HL-60/S4 treated with phorbol 12-myristate 13-acetate at 8.2 ng/mL for 4 days and 3 days (cell line): ENCODE measurements around the gene DYNC2H1.
"Not testable (repeated sequence)": the region's sequence is repeated elsewhere in the genome, so short reads cannot be mapped to it uniquely, and the experiment has no call there.

Source experiments
- in situ Hi-C: fragments of 300-500 bp; cut with MboI; formaldehyde crosslinking; loops from 2 replicates; pipeline ENCODE4 v1.15.0; 2022; ENCODE audit warnings: low sequenced_read_pairs

DYNC2H1 gene

GRCh38 chr11:103112364-103112763, 3.1 kb downstream of the DYNC2H1 start:
- in situ Hi-C loops: no loop called here

- in situ Hi-C loops: no loop called here
These were observed 5.6 kb downstream of the DYNC2H1 start for GRCh38 chr11:103114836-103115235.

DNA sequence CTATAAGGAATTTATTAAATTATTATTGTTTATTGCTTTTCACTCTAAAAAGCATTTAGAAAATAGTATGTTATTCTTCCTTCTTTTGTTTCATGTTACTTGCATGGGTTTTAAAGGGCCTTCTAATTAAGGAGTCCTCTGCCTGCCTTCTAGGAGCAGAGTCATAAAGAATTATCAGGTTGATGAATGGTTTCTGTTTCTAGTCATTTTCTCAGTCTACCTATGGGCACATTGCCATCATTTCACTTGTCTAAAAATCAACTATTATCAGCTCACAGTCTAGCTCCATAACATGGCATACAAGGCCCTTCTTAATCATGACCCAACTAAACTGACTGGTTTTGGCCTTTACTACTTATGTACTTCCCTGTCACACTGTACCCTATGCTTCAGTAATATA, 16.2 kb downstream of the DYNC2H1 start:
- in situ Hi-C loops: no loop called here

DNA sequence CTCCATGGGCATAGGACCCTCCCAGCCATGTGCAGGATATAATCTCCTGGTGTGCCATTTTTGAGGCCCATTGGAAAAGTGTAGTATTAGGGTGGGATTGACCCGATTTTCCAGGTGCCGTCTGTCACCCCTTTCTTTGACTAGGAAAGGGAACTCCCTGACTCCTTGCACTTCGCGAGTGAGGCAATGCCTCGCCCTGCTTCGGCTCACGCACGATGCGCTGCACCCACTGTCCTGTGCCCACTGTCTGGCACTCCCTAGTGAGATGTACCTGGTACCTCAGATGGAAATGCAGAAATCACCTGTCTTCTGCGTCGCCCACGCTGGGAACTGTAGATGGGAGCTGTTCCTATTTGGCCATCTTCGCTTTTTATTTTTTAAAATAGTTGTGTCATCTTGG, 32.8 kb downstream of the DYNC2H1 start:
- in situ Hi-C loops: not testable (repeated sequence)

GRCh38 chr11:103147627-103148026, 38.4 kb downstream of the DYNC2H1 start:
- in situ Hi-C loops: no loop called here

DNA sequence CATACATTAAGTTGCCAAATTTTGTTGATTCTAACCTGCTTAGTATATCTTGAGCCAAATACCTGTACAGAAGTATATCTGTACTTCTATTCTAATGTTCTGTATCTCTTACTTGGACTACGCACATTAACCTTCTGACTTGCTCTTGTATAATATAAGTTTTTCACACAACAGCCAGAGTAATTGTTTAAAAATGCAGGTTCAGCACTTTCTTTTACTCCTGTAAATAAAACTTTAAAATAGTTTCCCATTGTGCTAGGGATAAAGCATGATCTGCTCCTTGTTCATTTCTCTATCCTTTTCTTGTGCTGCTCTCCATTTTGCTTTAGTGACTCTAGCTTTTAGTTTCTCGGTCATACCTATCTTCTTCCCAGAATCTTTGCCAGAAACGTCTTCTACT, 48.3 kb downstream of the DYNC2H1 start:
- in situ Hi-C loops: no loop called here

DNA sequence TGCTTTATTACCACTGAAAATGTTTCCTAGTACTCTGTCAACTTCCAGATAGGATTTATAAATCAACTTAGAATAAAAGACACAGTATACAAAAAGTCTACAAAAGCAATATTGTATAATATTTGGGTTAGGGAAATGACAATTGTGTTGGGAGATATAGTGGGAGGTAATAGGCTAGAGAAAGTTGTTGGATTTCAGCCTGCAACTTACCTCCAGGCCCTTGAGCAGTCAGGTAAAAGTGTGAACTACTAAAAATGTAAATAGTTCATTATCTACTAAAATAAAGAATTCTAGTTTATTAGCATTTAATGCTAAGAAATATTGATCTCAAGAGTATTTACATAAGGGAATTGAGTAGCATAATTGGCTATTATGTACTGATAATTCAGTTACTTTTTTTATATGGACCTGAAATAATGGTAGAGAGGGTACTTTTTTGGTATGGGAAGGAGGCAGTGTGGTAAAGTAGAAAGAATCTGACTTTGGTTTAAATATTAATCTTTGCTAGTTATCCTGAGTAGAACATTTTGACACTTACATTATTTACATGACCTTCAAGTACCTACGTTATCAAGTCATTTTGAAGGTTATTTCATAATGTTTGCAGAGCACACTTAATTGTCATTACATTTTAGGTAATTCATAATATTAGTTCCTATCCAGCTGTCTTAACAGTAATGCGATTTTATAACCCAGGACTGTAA, 55.0 kb downstream of the DYNC2H1 start:
- in situ Hi-C loops: no loop called here

GRCh38 chr11:103167166-103167565, 57.9 kb downstream of the DYNC2H1 start:
- in situ Hi-C loops: no loop called here

- in situ Hi-C loops: no loop called here
These were observed 61.6 kb downstream of the DYNC2H1 start for GRCh38 chr11:103170865-103171264.

DNA sequence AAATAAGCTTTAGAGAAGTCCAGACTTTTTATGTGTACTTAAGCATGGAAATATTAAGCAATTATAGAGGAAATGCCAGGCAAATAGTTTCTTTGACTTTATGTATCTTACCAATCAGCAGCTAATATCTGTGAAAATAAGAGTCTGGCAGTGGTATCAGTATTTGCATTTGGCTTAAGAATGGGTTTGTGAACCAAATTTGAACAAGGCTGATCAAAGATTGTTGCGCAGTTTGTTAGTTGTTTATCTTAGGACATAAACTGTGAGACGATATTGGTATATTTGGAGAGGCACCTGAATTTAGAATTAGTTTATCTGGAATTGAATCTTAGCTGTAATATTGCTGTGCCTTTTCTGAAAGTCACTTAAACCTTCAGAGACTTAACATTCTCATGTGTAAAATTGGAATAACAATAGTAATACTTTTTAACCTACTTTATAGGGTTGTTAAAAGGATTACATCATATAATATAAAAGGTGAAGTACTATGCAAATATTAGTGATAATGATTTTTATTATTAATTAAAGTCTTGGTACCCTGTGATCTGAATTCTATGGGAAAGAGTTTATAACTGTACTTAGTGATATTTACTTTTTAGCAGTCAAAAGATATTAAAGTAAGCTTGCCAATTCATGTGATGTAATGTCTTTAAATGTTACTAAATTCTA, 66.4 kb downstream of the DYNC2H1 start:
- in situ Hi-C loops: no loop called here

DNA sequence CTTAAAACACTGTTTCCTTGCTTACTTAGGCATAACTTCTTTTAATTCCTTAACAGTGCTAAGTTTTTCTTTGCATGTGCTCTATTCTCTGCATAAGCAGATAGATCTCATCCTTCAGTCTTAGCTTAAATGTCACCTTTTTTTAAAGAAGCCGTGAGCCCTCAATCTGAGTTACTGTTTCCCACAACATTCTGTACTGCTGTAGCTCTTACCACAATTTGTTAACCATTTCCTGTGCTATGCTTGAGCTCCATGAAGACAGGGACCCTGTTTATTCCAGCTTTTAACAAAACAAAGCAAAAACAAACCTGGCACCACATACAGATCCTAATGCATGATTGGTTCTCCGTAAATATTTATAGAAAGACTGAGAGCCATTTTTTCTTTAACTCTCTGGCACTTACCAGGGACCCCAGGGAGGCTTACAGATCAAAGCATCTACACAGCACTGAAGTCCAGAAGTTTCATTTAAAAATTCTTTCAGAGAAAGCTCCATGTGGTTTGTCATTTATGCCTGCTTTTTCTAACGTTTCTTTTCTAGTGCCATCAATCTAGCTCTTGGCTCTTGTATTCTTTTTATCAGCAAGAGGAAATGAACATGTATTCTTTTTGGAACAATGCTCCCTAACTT, 74.9 kb downstream of the DYNC2H1 start:
- in situ Hi-C loops: no loop called here

GRCh38 chr11:103202048-103202651, 92.9 kb downstream of the DYNC2H1 start:
- in situ Hi-C loops: no loop called here

GRCh38 chr11:103210543-103210942, 101.3 kb downstream of the DYNC2H1 start:
- in situ Hi-C loops: no loop called here

DNA sequence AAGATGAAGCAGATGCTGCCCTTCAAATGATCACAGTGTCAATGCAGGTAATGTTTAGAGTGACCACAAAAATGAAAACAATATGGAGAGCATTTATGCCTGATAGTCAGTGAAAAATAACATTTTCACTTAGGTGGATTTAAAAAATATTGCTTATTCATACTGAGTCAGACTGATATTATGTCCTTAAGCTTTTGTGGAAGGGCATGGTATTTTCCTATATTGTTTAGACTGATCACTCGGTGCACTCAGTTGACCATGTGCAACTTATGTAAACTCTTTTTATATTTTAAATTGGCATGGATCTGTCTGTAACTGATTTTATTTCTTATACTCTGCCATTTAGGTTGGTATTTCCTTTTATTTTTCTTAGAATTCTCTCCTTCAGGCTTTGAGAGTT, 106.6 kb downstream of the DYNC2H1 start:
- in situ Hi-C loops: no loop called here

DNA sequence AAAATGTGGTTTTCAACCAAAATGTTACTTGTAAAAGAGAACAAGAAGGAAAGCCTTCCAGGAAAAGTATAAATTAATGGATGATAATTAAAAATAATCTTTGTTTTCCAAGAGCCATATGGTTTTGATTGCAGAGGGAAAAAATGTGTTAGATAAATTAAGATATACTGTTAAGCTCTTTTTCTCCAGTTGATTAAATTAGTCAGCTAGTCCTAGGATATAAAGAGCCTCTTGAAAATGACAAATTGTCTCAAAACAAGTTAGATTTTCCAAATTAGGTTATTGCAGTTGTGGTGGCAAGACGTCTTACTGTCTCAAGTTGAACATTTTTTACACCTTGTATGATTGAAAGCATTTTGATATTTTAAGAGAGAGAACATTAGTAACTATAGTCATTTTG, 110.9 kb downstream of the DYNC2H1 start:
- in situ Hi-C loops: no loop called here

DNA sequence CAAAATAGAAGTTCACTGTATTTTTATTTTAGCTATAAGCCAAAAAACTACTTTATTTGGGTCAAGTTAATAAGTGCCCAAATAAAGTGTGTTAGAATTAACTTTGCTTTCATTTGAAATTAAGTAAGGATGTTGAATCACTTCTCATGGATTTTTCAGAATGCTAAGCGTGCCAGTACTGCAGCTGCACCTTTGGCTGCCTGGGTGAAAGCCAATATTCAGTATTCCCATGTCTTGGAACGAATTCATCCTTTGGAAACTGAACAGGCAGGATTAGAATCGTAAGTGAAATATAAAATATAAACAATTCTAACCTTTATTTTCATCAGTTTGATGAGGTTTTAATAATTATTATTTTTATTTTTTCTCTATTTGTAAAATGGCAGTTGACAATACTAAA, 113.6 kb downstream of the DYNC2H1 start:
- in situ Hi-C loops: no loop called here

GRCh38 chr11:103228807-103229206, 119.6 kb downstream of the DYNC2H1 start:
- in situ Hi-C loops: no loop called here

DNA sequence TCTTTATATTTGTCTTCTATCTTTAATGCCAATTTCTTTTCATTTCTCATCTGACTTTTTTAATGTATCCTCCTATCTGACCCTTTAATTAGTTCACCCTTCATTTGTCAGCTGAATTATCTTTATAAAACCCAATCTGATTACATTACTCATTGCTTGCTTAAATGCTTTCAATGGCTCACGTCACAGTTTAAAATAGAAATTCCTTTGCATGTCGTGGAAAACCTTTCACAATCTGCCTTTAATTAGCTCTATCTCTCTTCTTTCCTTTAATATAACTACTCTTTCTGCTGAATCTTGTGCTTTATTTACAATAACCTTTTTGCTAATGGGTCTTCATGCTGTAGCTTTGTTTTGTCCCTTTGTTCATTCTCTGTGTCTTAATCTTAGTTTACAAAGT, 125.7 kb downstream of the DYNC2H1 start:
- in situ Hi-C loops: no loop called here

GRCh38 chr11:103241574-103241973, 132.3 kb downstream of the DYNC2H1 start:
- in situ Hi-C loops: no loop called here

- in situ Hi-C loops: no loop called here
These were observed 144.9 kb downstream of the DYNC2H1 start for GRCh38 chr11:103254123-103254522.

- in situ Hi-C loops: no loop called here
These were observed 148.1 kb downstream of the DYNC2H1 start for GRCh38 chr11:103257360-103257759.
